ENCODE measurements around the gene GOT1.

The GOT1 gene

GRCh38 chr10:99433378-99434020, 3.1 kb upstream of the GOT1 start:
- no peak for DNase-seq (ENCODE audit: low spot score)

- no peak for DNase-seq (ENCODE audit: low spot score)
Measured at GRCh38 chr10:99432881-99433280, 2.5 kb upstream of the GOT1 start.

GRCh38 chr10:99432047-99432446, 1.6 kb upstream of the GOT1 start:
- no peak for DNase-seq (ENCODE audit: low spot score)

GRCh38 chr10:99431190-99431760, 851 bp upstream of the GOT1 start:
- DNase-seq (ENCODE audit: low spot score), result peak; percentile 76

GRCh38 chr10:99430116-99430450, 341 bp downstream of the GOT1 start:
- DNase-seq (ENCODE audit: low spot score), result no peak

GRCh38 chr10:99429517-99430095, 818 bp downstream of the GOT1 start:
- no peak for DNase-seq (ENCODE audit: low spot score)

- DNase-seq (ENCODE audit: low spot score), result no peak
Measured at GRCh38 chr10:99427566-99428190, 2.7 kb downstream of the GOT1 start.

GRCh38 chr10:99426689-99427088, 3.7 kb downstream of the GOT1 start:
- no peak for DNase-seq (ENCODE audit: low spot score)

GRCh38 chr10:99425204-99425603, 5.2 kb downstream of the GOT1 start:
- DNase-seq (ENCODE audit: low spot score), result no peak

- no peak for DNase-seq (ENCODE audit: low spot score)
Measured at GRCh38 chr10:99424656-99425055, 5.8 kb downstream of the GOT1 start.

- peak; percentile 80 for DNase-seq (ENCODE audit: low spot score)
Measured at GRCh38 chr10:99422529-99423096, 7.8 kb downstream of the GOT1 start.

- no peak for DNase-seq (ENCODE audit: low spot score)
Measured at GRCh38 chr10:99421233-99421739, 9.1 kb downstream of the GOT1 start.

- DNase-seq (ENCODE audit: low spot score), result no peak
Measured at GRCh38 chr10:99419688-99420087, 10.7 kb downstream of the GOT1 start.

GRCh38 chr10:99418910-99419624, 11.4 kb downstream of the GOT1 start:
- no peak for DNase-seq (ENCODE audit: low spot score)

- DNase-seq (ENCODE audit: low spot score), result no peak
Measured at GRCh38 chr10:99412099-99412498, 18.3 kb downstream of the GOT1 start.

GRCh38 chr10:99411546-99411945, 18.9 kb downstream of the GOT1 start:
- no peak for DNase-seq (ENCODE audit: low spot score)

- no peak for DNase-seq (ENCODE audit: low spot score)
Measured at GRCh38 chr10:99410876-99411275, 19.5 kb downstream of the GOT1 start.

- DNase-seq (ENCODE audit: low spot score), result no peak
Measured at GRCh38 chr10:99410146-99410545, 20.3 kb downstream of the GOT1 start.

GRCh38 chr10:99406149-99406548, 24.3 kb downstream of the GOT1 start:
- DNase-seq (ENCODE audit: low spot score), result no peak

- DNase-seq (ENCODE audit: low spot score), result no peak
Measured at GRCh38 chr10:99403674-99404073, 26.8 kb downstream of the GOT1 start.

GRCh38 chr10:99399664-99400063, 30.8 kb downstream of the GOT1 start:
- DNase-seq (ENCODE audit: low spot score), result no peak

- no peak for DNase-seq (ENCODE audit: low spot score)
Measured at GRCh38 chr10:99396471-99396870, 34.0 kb downstream of the GOT1 start.

All from pons (tissue), 1 donor.